SU-DHL-6 (cell line): ENCODE results near the gene EFNA5.

Source experiments
- H2AFZ ChIP-seq: fragments of 200-600 bp; sonication (generic); 2 replicates; pipeline ENCODE4 v1.6.1; 2014; ENCODE audit warnings: low read depth, mild to moderate bottlenecking, moderate library complexity, mixed read lengths, antibody characterized with exemption, low read length; ENCODE audit not compliant: severe bottlenecking
- H3F3A ChIP-seq: fragments of 200-600 bp; shearing (Covaris generic); 2 replicates; pipeline ENCODE4 v1.6.0; 2016; ENCODE audit warnings: antibody characterized with exemption, mild to moderate bottlenecking; ENCODE audit not compliant: insufficient read depth
- H3K27ac ChIP-seq: fragments of 200-600 bp; sonication (generic); 2 replicates; pipeline ENCODE4 v1.5.1; 2016; ENCODE audit warnings: low read depth, mild to moderate bottlenecking, low read length, moderate library complexity, mixed read lengths
- H3K27me3 ChIP-seq: fragments of 200-600 bp; sonication (generic), shearing (Covaris generic); 2 replicates; pipeline ENCODE4 v1.6.0; 2014; ENCODE audit warnings: mild to moderate bottlenecking, low read length
- H3K36me3 ChIP-seq: fragments of 200-600 bp; sonication (generic); 2 replicates; pipeline ENCODE4 v1.6.1; 2014; ENCODE audit warnings: mild to moderate bottlenecking, low read length, mixed read lengths
- H3K4me2 ChIP-seq: fragments of 300-600, 200-600 bp; shearing (Covaris generic), sonication (generic); 2 replicates; pipeline ENCODE4 v1.6.0; 2014; ENCODE audit warnings: low read length, low read depth, mild to moderate bottlenecking; ENCODE audit not compliant: poor library complexity, severe bottlenecking
- H3K4me3 ChIP-seq: fragments of 200-600 bp; sonication (generic); 2 replicates; pipeline ENCODE4 v1.5.1; 2014; ENCODE audit warnings: antibody characterized with exemption, low read length, mild to moderate bottlenecking, mixed read lengths; ENCODE audit not compliant: insufficient read depth, poor library complexity, severe bottlenecking
- H3K79me2 ChIP-seq: fragments of 200-600 bp; sonication (generic); 2 replicates; pipeline ENCODE4 v1.6.1; 2014; ENCODE audit warnings: mild to moderate bottlenecking, low read length, moderate library complexity; ENCODE audit not compliant: insufficient read depth
- H3K9ac ChIP-seq: fragments of 200-600 bp; sonication (generic); 2 replicates; pipeline ENCODE4 v1.7.0; 2014; ENCODE audit warnings: mild to moderate bottlenecking, low read length
- H3K9me2 ChIP-seq: fragments of 200-600 bp; sonication (generic); replicated peaks from 2 replicates; pipeline ENCODE4 v1.6.1; 2014; ENCODE audit warnings: low read length; ENCODE audit not compliant: insufficient read depth
- H3K9me3 ChIP-seq: fragments of 200-600 bp; sonication (generic); 2 replicates; pipeline ENCODE4 v1.6.1; 2014; ENCODE audit warnings: low read length, mixed read lengths; ENCODE audit not compliant: insufficient read depth
- H4K20me1 ChIP-seq: fragments of 200-600 bp; sonication (generic); 2 replicates; pipeline ENCODE4 v1.6.1; 2014; ENCODE audit warnings: low read depth, mild to moderate bottlenecking, antibody characterized with exemption, low read length, moderate library complexity, mixed read lengths
- CTCF ChIP-seq: fragments of 200-600 bp; sonication (generic); IDR thresholded peaks from one replicate; pipeline ENCODE4 v1.5.1; 2017; ENCODE audit warnings: antibody characterized with exemption, mild to moderate bottlenecking, low read length, moderate library complexity; ENCODE audit not compliant: insufficient read depth, poor library complexity, severe bottlenecking
- EZH2phosphoT487 ChIP-seq: fragments of 200-600 bp; sonication (generic), shearing (Covaris generic); conservative IDR thresholded peaks from 2 replicates; pipeline ENCODE4 v1.6.1; 2018; ENCODE audit warnings: mild to moderate bottlenecking, antibody characterized with exemption, low read length, moderate library complexity, mixed read lengths

The EFNA5 gene

GRCh38 chr5:107464416-107464815 lies 206.3 kb downstream of the EFNA5 start:
- H3K4me3 ChIP-seq = no peak overlapping the region
- H3K79me2 ChIP-seq = no peaks in the 10 kb centered on the region
- no peaks in the 10 kb centered on the region for H4K20me1 ChIP-seq
- no peak overlapping the region for H2AFZ ChIP-seq
- H3K9me3 ChIP-seq = no peaks in the 10 kb centered on the region
- H3K27me3 ChIP-seq = no peaks in the 10 kb centered on the region
- no peaks in the 10 kb centered on the region for H3K36me3 ChIP-seq
- H3K9ac ChIP-seq = no peak overlapping the region
- no peaks in the 10 kb centered on the region for H3F3A ChIP-seq
- no peak overlapping the region for H3K4me2 ChIP-seq
- H3K9me2 ChIP-seq = no peaks in the 10 kb centered on the region
- TF ChIP-seq EZH2phosphoT487 (no peak), CTCF (no peak)
- no peak overlapping the region for H3K27ac ChIP-seq

DNA sequence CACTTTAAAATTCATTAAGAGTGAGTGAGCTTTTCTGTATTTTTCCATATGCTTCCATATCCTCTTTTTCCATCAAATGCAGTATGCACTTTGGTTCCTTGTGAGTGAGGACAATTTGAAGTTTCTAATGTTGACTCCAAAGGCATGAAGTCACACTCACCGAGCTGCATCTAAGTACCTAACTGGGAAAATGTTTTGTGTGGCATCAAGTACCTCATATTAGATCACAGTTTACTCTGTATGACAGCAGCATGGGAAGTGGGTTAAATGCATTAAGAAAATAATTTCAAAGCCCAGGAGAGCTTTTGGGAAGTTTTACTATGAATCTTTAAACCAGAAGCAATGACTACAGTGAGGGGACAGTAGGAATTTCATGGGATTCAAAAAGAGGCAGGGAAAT lies 207.0 kb downstream of the EFNA5 start:
- no peaks in the 10 kb centered on the region for H3K36me3 ChIP-seq

DNA sequence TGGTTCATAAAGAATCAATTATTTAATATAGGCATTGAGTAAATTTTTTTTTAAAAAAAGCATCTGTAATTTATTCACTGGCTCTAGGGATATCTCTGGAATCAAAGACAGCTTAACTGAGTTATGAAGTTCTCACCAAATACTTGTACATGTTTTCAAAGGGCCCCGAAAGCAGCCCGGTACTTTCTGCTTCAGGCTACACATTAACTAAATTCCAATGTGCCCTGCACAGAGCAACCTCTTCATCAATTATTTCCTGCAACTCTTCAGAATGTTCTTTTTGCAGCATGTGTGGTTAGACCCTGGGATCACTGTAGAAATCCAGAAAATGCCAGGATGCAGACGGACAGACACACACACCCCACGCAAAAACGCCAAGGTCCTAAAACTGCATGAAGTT lies 209.0 kb downstream of the EFNA5 start:
- Histone ChIP-seq H3K4me2 (no peak overlapping the region), H2AFZ (no peak overlapping the region), H3K27ac (no peak overlapping the region), H3K9me3 (no peaks in the 10 kb centered on the region), H4K20me1 (no peaks in the 10 kb centered on the region), H3K4me3 (no peak overlapping the region), H3K9me2 (no peaks in the 10 kb centered on the region), H3F3A (no peaks in the 10 kb centered on the region), H3K36me3 (no peaks in the 10 kb centered on the region), H3K9ac (no peak overlapping the region), H3K27me3 (no peaks in the 10 kb centered on the region), H3K79me2 (no peaks in the 10 kb centered on the region)
- no peak for TF ChIP-seq CTCF
- TF ChIP-seq EZH2phosphoT487 = no peak

More for the DNA sequence above, 207.0 kb downstream of the EFNA5 start:
- Histone ChIP-seq H3K79me2 (no peaks in the 10 kb centered on the region), H3K9ac (no peak overlapping the region), H3K9me2 (no peaks in the 10 kb centered on the region), H2AFZ (no peak overlapping the region), H3K27ac (no peak overlapping the region), H3K4me2 (no peak overlapping the region), H3K9me3 (no peaks in the 10 kb centered on the region), H3K27me3 (no peaks in the 10 kb centered on the region), H3F3A (no peaks in the 10 kb centered on the region), H4K20me1 (no peaks in the 10 kb centered on the region), H3K4me3 (no peak overlapping the region)
- TF ChIP-seq CTCF (no peak), EZH2phosphoT487 (no peak)
